Osteocyte (in vitro differentiated cells): ENCODE results near the gene ZNF394. TPM values are rescaled to one million over a fixed set of nuclear protein-coding genes. Genes with fewer than 3 reads are reported as not detected.

Source experiments
- DNase-seq: peaks from one replicate; pipeline ENCODE4 v3.0.0; 2021; ENCODE audit warnings: mixed read lengths; ENCODE audit not compliant: unreplicated experiment; ENCODE audit errors: extremely low spot score
- H3K27ac Mint-ChIP-seq: one replicate; pipeline ENCODE4 v1.8.0; 2021; ENCODE audit warnings: mild to moderate bottlenecking, mixed read lengths; ENCODE audit not compliant: unreplicated experiment
- H3K27me3 Mint-ChIP-seq: one replicate; pipeline ENCODE4 v1.8.0; 2021; ENCODE audit warnings: mixed read lengths; ENCODE audit not compliant: unreplicated experiment
- H3K36me3 Mint-ChIP-seq: one replicate; pipeline ENCODE4 v1.8.0; 2021; ENCODE audit warnings: mixed read lengths; ENCODE audit not compliant: unreplicated experiment
- H3K4me1 Mint-ChIP-seq: one replicate; pipeline ENCODE4 v1.8.0; 2021; ENCODE audit warnings: mixed read lengths; ENCODE audit not compliant: unreplicated experiment
- H3K4me3 Mint-ChIP-seq: one replicate; pipeline ENCODE4 v1.8.0; 2021; ENCODE audit warnings: mild to moderate bottlenecking, moderate library complexity, mixed read lengths; ENCODE audit not compliant: unreplicated experiment
- H3K9me3 Mint-ChIP-seq: one replicate; pipeline ENCODE4 v1.8.0; 2021; ENCODE audit warnings: mixed read lengths; ENCODE audit not compliant: unreplicated experiment
- CTCF ChIP-seq: fragments of 200-600 bp; sonication (generic); IDR thresholded peaks from 2 replicates; pipeline ENCODE4 v1.5.0; 2021; ENCODE audit warnings: antibody characterized with exemption, mild to moderate bottlenecking, moderate library complexity
- total RNA-seq: library from RNA; stranded (reverse); gene quantifications from 2 replicates; pipeline ENCODE4 v1.2.1, GENCODE V29; 2021

The ZNF394 gene
- total RNA-seq, 1 donor from 2014 or later: 24.4 TPM

- DNase-seq: no peak
- Mint-ChIP-seq H3K27ac (peak overlapping the region; percentile 100), H3K4me1 (peaks cover 35% of the 10 kb centered on the region), H3K27me3 (no peaks in the 10 kb centered on the region), H3K36me3 (peaks cover 17% of the 10 kb centered on the region), H3K9me3 (no peaks in the 10 kb centered on the region), H3K4me3 (peak overlapping the region; percentile 100)
- TF ChIP-seq CTCF: no peak
These were observed 542 bp upstream of the ZNF394 start for GRCh38 chr7:99500637-99501009.

GRCh38 chr7:99499371-99499720 is 735 bp downstream of the ZNF394 start:
- Mint-ChIP-seq H3K36me3 (peaks cover 22% of the 10 kb centered on the region), H3K27ac (peak overlapping the region; percentile 100), H3K4me3 (peak overlapping the region; percentile 100), H3K9me3 (no peaks in the 10 kb centered on the region), H3K4me1 (peaks cover 33% of the 10 kb centered on the region), H3K27me3 (no peaks in the 10 kb centered on the region)
- DNase-seq: no peak
- TF ChIP-seq CTCF: no peak

- peaks cover 4% of the 10 kb centered on the region for H3K9me3 Mint-ChIP-seq
- peaks cover 33% of the 10 kb centered on the region for H3K4me1 Mint-ChIP-seq
- no peak for DNase-seq
- peak overlapping the region; percentile 100 for H3K4me3 Mint-ChIP-seq
- H3K27me3 Mint-ChIP-seq: no peaks in the 10 kb centered on the region
- peak overlapping the region; percentile 100 for H3K27ac Mint-ChIP-seq
- TF ChIP-seq CTCF: no peak
- peaks cover 30% of the 10 kb centered on the region for H3K36me3 Mint-ChIP-seq
These were observed 1.5 kb downstream of the ZNF394 start for GRCh38 chr7:99498546-99498944.

GRCh38 chr7:99497766-99498545 is 2.1 kb downstream of the ZNF394 start:
- TF ChIP-seq CTCF: no peak
- Mint-ChIP-seq H3K36me3 (peaks cover 35% of the 10 kb centered on the region), H3K9me3 (peaks cover 5% of the 10 kb centered on the region), H3K27me3 (no peaks in the 10 kb centered on the region), H3K27ac (peak overlapping the region; percentile 35), H3K4me1 (peaks cover 33% of the 10 kb centered on the region), H3K4me3 (peak overlapping the region; percentile 100)
- DNase-seq: no peak

- no peak for TF ChIP-seq CTCF
- DNase-seq: no peak
These were observed 6.3 kb downstream of the ZNF394 start for GRCh38 chr7:99493823-99494222.

More at GRCh38 chr7:99493823-99494222, 6.3 kb downstream of the ZNF394 start:
- Mint-ChIP-seq H3K9me3 (peaks cover 5% of the 10 kb centered on the region), H3K4me3 (no peak overlapping the region), H3K36me3 (peaks cover 45% of the 10 kb centered on the region), H3K4me1 (peaks cover 14% of the 10 kb centered on the region), H3K27me3 (no peaks in the 10 kb centered on the region), H3K27ac (no peak overlapping the region)
